Lower leg skin (tissue), 4 donors: ENCODE measurements around the gene CPN1. TPM values are rescaled to one million over a fixed set of nuclear protein-coding genes. Genes with fewer than 3 reads are reported as not detected.
A peak's percentile ranks its signal among the peaks of the same experiment; 100 is the strongest.
"Not testable (repeated sequence)": the region's sequence is repeated elsewhere in the genome, so short reads cannot be mapped to it uniquely, and the experiment has no call there.

Source experiments
- DNase-seq, 2 donors: peaks; one replicate each; pipeline ENCODE4 v3.0.0-alpha.2; 2019; ENCODE audit warnings: low spot score in 2 of 2
- H3K4me3 ChIP-seq: fragments of 200-600 bp; sonication (generic); 2 replicates; pipeline ENCODE4 v1.5.1; 2017; ENCODE audit warnings: mild to moderate bottlenecking, low read depth; ENCODE audit not compliant: poor library complexity, severe bottlenecking
- CTCF ChIP-seq, 3 donors: fragments of 450-650 bp; IDR thresholded peaks; one replicate each; pipeline ENCODE4 v1.5.1; 2016; ENCODE audit warnings: antibody characterized with exemption in 3 of 3, mild to moderate bottlenecking in 3 of 3, moderate library complexity in 2 of 3
- POLR2A ChIP-seq, 2 donors: fragments of 450-650 bp; IDR thresholded peaks; one replicate each; pipeline ENCODE4 v1.6.1; 2016 to 2017; ENCODE audit warnings: antibody characterized with exemption in 2 of 2, mild to moderate bottlenecking in 1 of 2, moderate library complexity in 1 of 2
- WGBS, 2 donors: methylation state at CpG; one replicate each; pipeline ENCODE4 v1.1.5; 2018; 5-methylcytosine and 5-hydroxymethylcytosine counted together
- intact Hi-C: fragments of 100-400 bp; cut with DNase I; formaldehyde crosslinking; loops from one replicate; pipeline ENCODE4 v1.15.0; 2023; ENCODE audit warnings: low total_unique reads
- total RNA-seq, 4 donors: library from RNA; depleted of rRNA; stranded (reverse); fragments of >200 nt; gene quantifications; one replicate each; pipeline ENCODE4 v1.1.0, GENCODE V29; 2016

CPN1 gene
- total RNA-seq, 4 donors from 2014 or later: not detected

DNA sequence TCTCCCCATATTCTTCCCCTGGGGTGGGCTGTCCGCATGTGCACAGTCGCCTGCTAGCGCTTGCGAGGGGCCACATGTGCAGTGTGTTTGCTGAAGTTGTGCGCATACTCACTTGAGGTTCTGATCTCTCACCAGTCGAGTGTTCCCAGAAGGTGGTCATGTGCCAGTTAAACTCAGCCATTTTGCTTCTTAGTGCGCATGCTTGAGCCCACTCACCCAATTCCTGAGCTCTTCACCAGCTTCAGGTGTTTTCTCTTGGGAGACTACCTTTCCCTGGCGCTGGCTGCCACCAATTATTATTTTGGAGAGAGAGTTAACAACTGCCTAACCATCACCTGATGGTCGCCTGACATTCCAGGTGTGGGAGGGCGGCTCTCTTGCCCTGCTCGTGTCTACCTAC, 25.2 kb upstream of the CPN1 start:
- no peak for DNase-seq
- no peak overlapping the region for H3K4me3 ChIP-seq
- TF ChIP-seq POLR2A (IDR thresholded peaks at IDR 0.05) (no peak), CTCF (IDR thresholded peaks at IDR 0.05) (no peak)
- 85 to 87% methylated on average over 11 of the region's 11 CpGs for WGBS, 2 donors
- intact Hi-C loops: no loop called here

- WGBS, 2 donors: 81 to 82% methylated on average over 5 of the region's 5 CpGs
- H3K4me3 ChIP-seq: no peak overlapping the region
- intact Hi-C loops: no loop called here
- no peak for DNase-seq
- no peak for TF ChIP-seq POLR2A (IDR thresholded peaks at IDR 0.05)
- TF ChIP-seq CTCF (IDR thresholded peaks at IDR 0.05): no peak
Measured at GRCh38 chr10:100104300-100104699, 22.6 kb upstream of the CPN1 start.

DNA sequence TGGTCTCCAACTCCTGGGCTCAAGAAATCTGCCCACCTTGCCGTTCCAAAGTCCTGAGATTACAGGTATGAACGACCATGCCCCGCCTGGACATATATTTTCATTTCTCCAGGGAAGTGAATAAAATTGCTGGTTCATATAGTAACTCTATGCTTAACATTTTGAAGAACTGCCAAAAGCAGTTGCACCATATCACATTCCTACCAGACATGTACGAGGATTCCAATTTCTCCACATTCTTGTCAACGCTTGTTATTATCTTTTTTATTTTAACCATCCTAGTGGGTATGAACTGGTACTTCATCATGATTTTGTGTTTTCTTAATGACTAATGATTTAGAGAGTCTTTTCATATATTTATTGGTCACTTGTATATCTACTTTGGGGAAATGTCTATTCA, 21.9 kb upstream of the CPN1 start:
- 73 to 83% methylated on average over 5 of the region's 5 CpGs for WGBS, 2 donors
- intact Hi-C loops: no loop called here
- TF ChIP-seq POLR2A (IDR thresholded peaks at IDR 0.05): no peak
- H3K4me3 ChIP-seq: no peak overlapping the region
- no peak for DNase-seq

- WGBS, 2 donors: 58 to 60% methylated on average over 6 of the region's 6 CpGs
- TF ChIP-seq POLR2A (IDR thresholded peaks at IDR 0.05) (no peak), CTCF (IDR thresholded peaks at IDR 0.05) (peak in 1 of 3 donors; percentile 33)
- intact Hi-C loops: no loop called here
- no peak for DNase-seq
- no peak overlapping the region for H3K4me3 ChIP-seq
Measured at GRCh38 chr10:100101192-100102076, 19.8 kb upstream of the CPN1 start.

- TF ChIP-seq CTCF (IDR thresholded peaks at IDR 0.05) (no peak), POLR2A (IDR thresholded peaks at IDR 0.05) (no peak)
- intact Hi-C loops: no loop called here
- no peak for DNase-seq
- no peak overlapping the region for H3K4me3 ChIP-seq
- 61 to 71% methylated on average over 6 of the region's 6 CpGs for WGBS, 2 donors
Measured at GRCh38 chr10:100100651-100101184, 19.0 kb upstream of the CPN1 start.

GRCh38 chr10:100089241-100089640, 7.6 kb upstream of the CPN1 start:
- no peak for TF ChIP-seq CTCF (IDR thresholded peaks at IDR 0.05)
- TF ChIP-seq POLR2A (IDR thresholded peaks at IDR 0.05): no peak
- WGBS, 2 donors: 84 to 89% methylated on average over 6 of the region's 6 CpGs
- intact Hi-C loops: no loop called here
- DNase-seq: no peak
- H3K4me3 ChIP-seq: no peak overlapping the region

DNA sequence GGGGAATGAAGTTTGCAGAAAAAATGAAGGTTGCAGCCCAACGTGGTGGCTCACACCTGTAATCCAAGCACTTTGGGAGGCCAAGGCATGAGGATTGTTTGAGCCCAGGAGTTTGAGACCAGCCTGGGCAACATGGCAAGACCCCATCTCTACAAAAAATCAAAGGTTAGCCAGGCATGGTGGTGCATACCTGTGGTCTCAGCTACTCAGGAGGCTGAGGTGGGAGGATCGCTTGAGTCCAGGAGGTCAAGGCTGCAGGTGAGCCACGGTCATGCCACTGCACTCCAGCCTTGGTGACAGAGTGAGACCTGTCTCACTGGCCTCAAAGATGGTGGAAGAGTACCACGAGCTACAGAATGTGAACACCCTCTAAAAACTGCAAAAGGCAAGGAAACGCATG, 5.0 kb upstream of the CPN1 start:
- DNase-seq, H3K4me3 ChIP-seq, intact Hi-C loops: not testable (repeated sequence)
- 76% methylated on average over 5 of the region's 5 CpGs for WGBS, 2 donors
